H7 (cell line): Measurements from ENCODE around the gene CDHR3. TPM values are rescaled to one million over a fixed set of nuclear protein-coding genes. Genes with fewer than 3 reads are reported as not detected.

Experiments used
- DNase-seq: peaks from one replicate; pipeline ENCODE4 v3.0.0; 2012
- H3K27me3 ChIP-seq: 2 replicates; pipeline ENCODE4 v1.6.0; 2011; ENCODE audit warnings: mild to moderate bottlenecking, low read length; ENCODE audit not compliant: control insufficient read depth, insufficient read depth
- H3K36me3 ChIP-seq: replicated peaks from 2 replicates; pipeline ENCODE4 v1.5.1; 2011; ENCODE audit warnings: low read length; ENCODE audit not compliant: control insufficient read depth, insufficient read depth
- H3K4me3 ChIP-seq: 2 replicates; pipeline ENCODE4 v1.5.1; 2011; ENCODE audit warnings: low read depth, mild to moderate bottlenecking, control low read depth, low read length, moderate library complexity; ENCODE audit not compliant: insufficient read depth
- total RNA-seq: library from RNA; depleted of rRNA; stranded (reverse); fragments of >200 nt; shearing (Covaris generic); gene quantifications from 2 replicates; pipeline ENCODE4 v1.2.3, GENCODE V29; 2014

Gene CDHR3
- total RNA-seq, 1 experiment from 2014 or later = 5.7 TPM

DNA sequence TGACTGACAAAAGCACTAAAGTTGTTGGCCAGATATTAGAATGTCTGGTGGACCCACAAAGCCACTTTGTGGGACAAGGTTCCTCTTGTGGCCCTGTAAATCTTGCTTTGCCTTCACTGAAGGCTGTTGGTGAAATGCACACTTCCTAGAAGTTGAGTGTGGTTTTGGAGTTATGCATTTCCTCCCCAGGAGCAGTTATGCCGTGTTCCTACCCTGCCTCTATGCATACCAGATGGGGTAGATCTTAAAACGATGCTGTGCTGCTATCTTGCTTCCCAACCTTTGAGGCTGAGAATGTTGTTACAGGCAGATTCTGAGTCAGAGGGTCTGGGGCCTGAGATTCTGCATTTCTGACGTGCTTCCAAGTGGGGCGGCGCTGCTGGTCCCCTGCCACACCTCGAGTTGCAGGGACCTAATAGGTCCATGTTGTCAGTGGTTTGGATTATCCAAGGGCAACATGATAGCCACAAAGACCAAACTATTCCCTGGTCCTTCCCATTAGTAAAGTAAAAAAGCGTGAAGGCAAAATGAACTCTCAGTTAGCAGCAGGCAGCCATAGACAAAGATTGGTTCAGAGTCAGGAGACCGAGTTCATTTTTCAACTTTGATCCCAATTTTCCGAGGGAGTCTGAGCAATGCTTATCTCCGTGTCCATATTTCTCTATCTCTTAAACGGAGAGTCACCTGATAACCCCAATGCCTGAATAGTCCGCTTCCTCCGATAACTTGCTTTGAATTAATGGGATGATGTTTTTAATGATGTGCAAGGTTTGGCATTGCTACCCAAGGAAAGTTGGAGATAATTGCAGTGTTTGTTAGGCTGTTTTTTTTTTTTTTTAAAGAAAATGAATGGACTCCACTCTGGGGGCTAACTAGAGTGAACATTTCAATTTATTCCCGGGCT, 55.8 kb downstream of the CDHR3 start:
- H3K36me3 ChIP-seq = no peaks in the 10 kb centered on the region
- H3K27me3 ChIP-seq = no peaks in the 10 kb centered on the region
- no peak overlapping the region for H3K4me3 ChIP-seq
- no peak for DNase-seq

DNA sequence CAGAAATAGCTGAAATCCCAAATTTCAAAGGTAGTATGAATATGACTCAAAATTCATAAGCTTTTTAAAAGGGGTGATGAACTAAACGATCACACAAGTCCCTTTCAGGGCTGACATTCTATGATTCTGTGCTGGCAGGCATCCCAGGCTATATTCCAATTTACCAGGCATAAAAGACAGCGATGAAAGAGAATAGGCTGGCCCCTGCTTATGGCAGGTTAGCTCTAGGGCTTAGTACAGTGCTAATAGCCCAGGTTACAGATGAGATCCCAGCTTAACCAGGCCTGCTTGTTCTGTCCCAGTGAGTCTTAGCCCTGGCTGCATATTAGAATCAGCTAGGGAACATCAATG, 56.4 kb downstream of the CDHR3 start:
- H3K4me3 ChIP-seq = no peak overlapping the region
- H3K36me3 ChIP-seq = no peaks in the 10 kb centered on the region
- DNase-seq = no peak
- no peaks in the 10 kb centered on the region for H3K27me3 ChIP-seq

DNA sequence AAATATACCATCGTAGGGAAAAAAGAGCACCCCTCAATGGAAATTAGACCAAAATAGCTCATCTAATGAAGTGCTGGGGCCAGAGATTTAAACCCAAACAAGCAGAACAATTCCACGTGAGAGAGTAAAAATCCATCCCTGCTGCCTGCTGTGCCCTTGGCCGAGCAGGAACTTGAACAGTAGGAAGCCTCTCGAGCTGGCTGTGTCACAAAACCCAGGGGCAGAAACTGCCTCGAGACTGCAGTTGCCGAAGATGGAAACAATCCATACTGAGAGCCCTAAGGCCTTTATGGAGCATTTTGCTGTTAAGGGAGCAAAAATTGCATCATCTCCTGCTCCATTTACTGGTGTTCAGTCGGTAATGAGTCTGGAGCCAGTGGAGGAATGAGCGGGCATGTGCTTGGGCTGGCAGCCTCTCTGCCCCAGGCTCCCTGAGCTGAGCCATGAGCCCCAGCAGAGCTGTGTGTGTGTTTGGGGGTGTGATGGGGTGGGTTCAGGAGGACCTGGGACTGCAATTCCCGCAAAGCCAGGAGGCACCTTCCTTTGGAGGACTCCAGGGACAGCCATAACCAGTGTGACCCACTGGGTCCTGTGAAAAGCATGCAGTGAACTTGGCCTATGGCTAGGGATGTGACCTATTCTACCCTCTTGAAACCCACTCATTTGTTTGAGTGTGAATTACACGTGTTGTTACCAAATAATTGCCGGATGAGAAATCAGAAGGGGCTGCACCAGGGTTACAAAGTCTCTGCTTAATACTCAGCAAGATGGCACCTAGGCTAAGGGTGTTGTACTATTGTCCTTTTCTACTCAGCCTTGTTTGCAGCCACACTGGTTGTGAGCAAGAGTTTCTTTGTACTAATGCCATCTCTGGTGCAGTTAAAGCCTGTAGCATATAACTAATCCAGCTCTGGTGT, 58.3 kb downstream of the CDHR3 start:
- H3K36me3 ChIP-seq = no peaks in the 10 kb centered on the region
- no peaks in the 10 kb centered on the region for H3K27me3 ChIP-seq
- no peak overlapping the region for H3K4me3 ChIP-seq
- peak; percentile 43 for DNase-seq

DNA sequence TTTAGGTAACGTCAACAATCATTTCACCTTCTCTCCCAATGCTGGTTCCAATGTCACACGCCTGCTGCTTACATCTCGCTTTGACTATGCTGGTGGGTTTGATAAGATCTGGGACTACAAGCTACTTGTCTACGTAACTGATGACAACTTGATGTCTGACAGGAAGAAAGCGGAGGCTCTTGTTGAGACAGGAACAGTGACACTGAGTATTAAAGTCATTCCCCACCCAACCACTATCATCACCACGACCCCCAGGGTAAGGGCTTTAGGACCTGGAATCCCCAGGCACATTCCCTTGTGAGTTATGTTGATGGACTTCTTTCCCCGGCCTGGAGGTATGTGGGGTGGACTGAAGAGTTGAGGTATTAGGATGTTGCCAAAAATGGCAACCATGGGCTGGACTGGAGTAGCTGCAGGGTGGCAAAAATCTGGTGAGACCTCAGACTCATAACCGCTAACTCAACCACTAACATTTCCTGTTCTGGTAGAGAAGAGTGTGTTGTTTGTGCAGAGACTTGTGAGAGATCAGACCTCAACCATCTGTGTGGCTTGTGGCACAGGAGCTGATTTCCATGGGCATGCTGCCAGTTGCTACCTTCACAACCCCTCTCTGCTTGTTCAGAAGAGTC, 59.2 kb downstream of the CDHR3 start:
- Histone ChIP-seq H3K27me3 (no peaks in the 10 kb centered on the region), H3K4me3 (no peak overlapping the region), H3K36me3 (no peaks in the 10 kb centered on the region)
- DNase-seq = no peak

GRCh38 chr7:106023369-106024322, 60.6 kb downstream of the CDHR3 start:
- no peak overlapping the region for H3K4me3 ChIP-seq

DNA sequence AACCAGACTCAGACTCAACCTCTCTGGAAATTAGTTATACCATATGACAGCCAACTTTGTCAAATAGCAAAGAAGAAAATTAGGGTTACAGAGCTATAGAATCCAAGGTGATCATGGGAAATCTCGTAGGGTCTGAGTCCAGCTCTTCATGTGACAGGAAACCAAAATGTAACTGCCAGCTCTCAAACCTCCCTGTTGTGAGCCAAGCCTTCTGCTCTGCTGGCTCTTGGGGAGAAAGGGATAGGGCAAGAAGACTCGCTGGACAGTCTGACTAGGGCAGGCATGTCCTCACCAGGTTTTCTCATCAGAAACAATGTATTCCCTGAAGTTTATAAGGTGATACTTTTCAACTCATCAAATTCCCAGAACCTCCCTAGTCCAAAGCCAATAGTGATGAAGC, 63.0 kb downstream of the CDHR3 start:
- no peak for DNase-seq
- Histone ChIP-seq H3K27me3 (no peaks in the 10 kb centered on the region), H3K36me3 (no peaks in the 10 kb centered on the region), H3K4me3 (no peak overlapping the region)

More at GRCh38 chr7:106023369-106024322, 60.6 kb downstream of the CDHR3 start:
- no peak for DNase-seq
- H3K36me3 ChIP-seq = no peaks in the 10 kb centered on the region
- no peaks in the 10 kb centered on the region for H3K27me3 ChIP-seq

- H3K27me3 ChIP-seq = no peaks in the 10 kb centered on the region
- no peak for DNase-seq
- H3K4me3 ChIP-seq = no peak overlapping the region
- no peaks in the 10 kb centered on the region for H3K36me3 ChIP-seq
These were observed 66.4 kb downstream of the CDHR3 start for GRCh38 chr7:106029451-106029850.

DNA sequence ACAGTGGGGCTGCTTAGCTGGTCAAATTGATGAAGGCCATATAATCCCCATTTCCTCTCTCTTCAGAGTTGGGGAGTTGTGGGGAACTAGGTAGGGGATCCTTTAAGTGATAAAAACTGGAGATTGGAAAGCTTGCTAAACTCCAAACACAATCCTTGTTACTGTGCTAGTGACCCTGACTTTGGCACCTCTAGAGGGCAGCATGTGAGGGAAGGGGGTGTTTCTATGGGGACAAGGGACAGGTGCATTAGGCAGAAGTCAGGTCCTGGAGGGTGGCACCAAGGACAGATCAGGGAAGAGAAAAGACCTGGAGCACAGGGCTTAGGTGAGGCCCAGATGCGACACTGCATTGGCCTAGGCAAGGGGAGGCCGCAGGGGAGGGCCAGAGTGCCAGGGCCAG, 66.9 kb downstream of the CDHR3 start:
- DNase-seq = peak; percentile 46
- H3K36me3 ChIP-seq = no peaks in the 10 kb centered on the region
- no peaks in the 10 kb centered on the region for H3K27me3 ChIP-seq
- H3K4me3 ChIP-seq = no peak overlapping the region

DNA sequence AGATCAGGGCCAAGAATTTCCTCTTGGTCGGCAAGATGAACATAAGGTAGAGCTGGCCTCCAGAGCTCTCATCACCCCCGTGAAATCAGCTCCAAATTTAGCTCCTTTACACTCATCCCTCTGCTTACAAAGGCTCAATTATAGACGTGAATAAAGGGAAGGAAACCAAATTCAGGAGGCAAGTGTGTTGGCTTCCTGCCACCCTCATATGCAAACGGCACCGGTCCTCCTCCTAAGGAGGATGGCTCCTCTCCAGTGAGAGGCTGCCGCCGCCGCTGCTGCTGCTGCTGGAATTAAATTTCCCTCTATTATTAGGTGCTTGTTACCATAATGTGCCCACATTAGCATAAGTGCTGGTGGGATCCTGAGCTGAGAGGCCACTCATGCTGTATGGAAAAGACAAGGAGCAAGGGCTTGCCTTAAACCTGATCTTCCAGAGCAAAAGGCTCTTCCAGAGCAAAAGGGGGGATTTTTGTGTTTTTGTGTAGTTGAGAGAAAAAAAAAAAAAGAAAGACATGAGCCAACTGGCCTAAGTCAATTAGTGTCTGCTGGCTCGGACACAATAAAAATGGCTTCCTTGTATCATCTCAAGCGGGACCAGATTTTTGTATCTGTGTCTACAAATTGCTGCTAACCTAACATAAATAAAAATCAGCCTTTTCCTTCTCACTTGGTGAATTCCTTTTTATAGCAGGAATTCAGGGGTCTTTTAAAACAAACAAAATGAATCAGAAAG, 68.4 kb downstream of the CDHR3 start:
- Histone ChIP-seq H3K4me3 (no peak overlapping the region), H3K36me3 (no peaks in the 10 kb centered on the region), H3K27me3 (no peaks in the 10 kb centered on the region)
- DNase-seq = peak; percentile 35

DNA sequence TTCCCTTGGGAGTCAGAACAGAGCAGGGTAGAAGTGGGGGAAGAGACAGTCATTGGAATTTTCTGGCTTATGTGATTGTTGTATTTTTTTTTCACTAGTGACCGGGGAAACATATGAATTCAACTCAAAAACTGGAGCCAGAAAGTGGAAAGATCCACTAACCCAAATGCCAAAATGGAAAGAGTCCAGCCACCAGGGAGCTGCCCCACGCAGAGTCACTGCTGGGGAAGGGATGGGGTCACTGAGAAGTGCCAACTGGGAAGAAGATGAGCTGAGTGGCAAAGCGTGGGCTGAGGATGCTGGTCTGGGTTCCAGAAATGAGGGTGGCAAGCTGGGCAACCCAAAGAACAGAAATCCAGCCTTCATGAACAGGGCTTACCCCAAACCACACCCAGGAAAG, 69.2 kb downstream of the CDHR3 start:
- Histone ChIP-seq H3K36me3 (no peaks in the 10 kb centered on the region), H3K27me3 (no peaks in the 10 kb centered on the region), H3K4me3 (no peak overlapping the region)
- no peak for DNase-seq

- Histone ChIP-seq H3K27me3 (no peaks in the 10 kb centered on the region), H3K36me3 (no peaks in the 10 kb centered on the region), H3K4me3 (no peak overlapping the region)
- DNase-seq = no peak
These were observed 70.7 kb downstream of the CDHR3 start for GRCh38 chr7:106033735-106034134.

DNA sequence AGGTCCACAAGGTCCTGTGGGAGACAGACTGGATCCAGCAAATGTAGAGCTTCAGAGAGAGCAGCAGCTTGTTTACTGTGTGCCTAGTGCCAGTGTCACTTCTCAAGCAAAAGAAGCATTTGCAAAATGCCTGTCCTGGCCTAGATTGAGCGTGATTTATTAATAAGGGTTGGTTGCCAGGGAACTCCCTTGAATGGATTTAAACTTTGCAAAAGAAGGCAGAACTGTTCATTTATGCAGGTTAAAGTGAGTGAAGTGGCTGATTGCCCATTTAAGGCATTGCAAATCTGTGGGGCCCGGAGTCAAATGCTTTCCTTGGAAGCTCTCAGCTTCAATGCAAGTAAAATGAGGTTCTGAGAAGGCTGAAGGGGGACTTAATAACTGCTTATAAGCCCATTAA, 71.3 kb downstream of the CDHR3 start:
- H3K4me3 ChIP-seq = no peak overlapping the region
- H3K36me3 ChIP-seq = no peaks in the 10 kb centered on the region
- DNase-seq = no peak
- no peaks in the 10 kb centered on the region for H3K27me3 ChIP-seq

DNA sequence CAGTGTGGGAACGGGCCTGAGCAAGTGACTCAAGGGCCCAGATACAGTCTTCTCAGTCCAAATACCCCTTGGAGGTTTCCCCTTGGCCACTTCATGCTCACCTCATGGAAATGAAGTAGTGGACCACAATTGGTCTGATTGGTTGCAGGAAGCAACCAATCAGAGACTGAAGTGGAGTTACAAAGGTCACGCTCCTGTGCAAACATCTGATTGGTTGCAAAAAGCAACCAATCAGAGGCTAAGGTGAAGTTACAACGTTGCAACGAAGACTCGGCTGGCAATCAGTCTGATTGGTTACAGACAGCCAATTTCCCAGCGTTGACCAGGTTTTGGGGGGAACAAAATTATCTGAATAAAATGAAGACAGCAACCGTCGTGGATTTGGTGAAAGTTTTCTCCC, 72.5 kb downstream of the CDHR3 start:
- DNase-seq = no peak
- no peak overlapping the region for H3K4me3 ChIP-seq
- no peaks in the 10 kb centered on the region for H3K27me3 ChIP-seq
- H3K36me3 ChIP-seq = no peaks in the 10 kb centered on the region
